OCI-LY7 (cell line): ENCODE results near the gene ICE1. TPM values are rescaled to one million over a fixed set of nuclear protein-coding genes. Genes with fewer than 3 reads are reported as not detected.

Source experiments
- BruUV-seq: library from RNA; stranded (reverse); fragments of 400-500 nt; replicated peaks from 2 replicates; lab custom pipeline; 2021; lab: Mats Ljungman, UMichigan
- CTCF ChIA-PET: fragments of 300-600 bp; sonication (Branson Sonifier 250); formaldehyde crosslinking; loops from one replicate; lab custom pipeline; 2022; ENCODE audit warnings: antibody characterized with exemption; ENCODE audit not compliant: unreplicated experiment; lab: Charles Lee
- POLR2A ChIA-PET: fragments of 300-600 bp; sonication (Branson Sonifier 250); formaldehyde crosslinking; loops from one replicate; lab custom pipeline; 2022; ENCODE audit warnings: antibody characterized with exemption; lab: Charles Lee
- DNase-seq: peaks from one replicate; pipeline ENCODE4 v3.0.0-alpha.2; 2015; ENCODE audit warnings: low spot score
- H2AFZ ChIP-seq: fragments of 200-600 bp; sonication (generic), shearing (Covaris generic); 2 replicates; pipeline ENCODE4 v1.6.1; 2014; ENCODE audit warnings: mild to moderate bottlenecking, antibody characterized with exemption, low read length, moderate library complexity
- H3K27ac ChIP-seq: fragments of 200-600 bp; sonication (generic); 2 replicates; pipeline ENCODE4 v1.5.1; 2014; ENCODE audit warnings: mixed run types, low read depth, mild to moderate bottlenecking, moderate library complexity, low read length, inconsistent platforms; ENCODE audit not compliant: poor library complexity, severe bottlenecking
- H3K36me3 ChIP-seq: fragments of 200-600 bp; sonication (generic); 2 replicates; pipeline ENCODE4 v1.6.1; 2014; ENCODE audit warnings: mild to moderate bottlenecking, antibody characterized with exemption, low read length, moderate library complexity, mixed read lengths; ENCODE audit not compliant: insufficient read depth
- H3K4me1 ChIP-seq: fragments of 200-600 bp; sonication (generic); 2 replicates; pipeline ENCODE4 v1.5.1; 2014; ENCODE audit warnings: mild to moderate bottlenecking, low read length; ENCODE audit not compliant: insufficient read depth, poor library complexity, severe bottlenecking
- H3K4me2 ChIP-seq: fragments of 200-600 bp; sonication (generic); 2 replicates; pipeline ENCODE4 v1.6.1; 2014; ENCODE audit warnings: mild to moderate bottlenecking, low read length
- H3K4me3 ChIP-seq: fragments of 200-600 bp; sonication (generic); 2 replicates; pipeline ENCODE4 v1.5.1; 2014; ENCODE audit warnings: mild to moderate bottlenecking, low read depth, low read length; ENCODE audit not compliant: poor library complexity, severe bottlenecking
- H3K79me2 ChIP-seq: fragments of 200-600 bp; sonication (generic); 2 replicates; pipeline ENCODE4 v1.6.1; 2016; ENCODE audit warnings: low read depth, mild to moderate bottlenecking, low read length, moderate library complexity, mixed read lengths; ENCODE audit not compliant: insufficient read depth
- H3K9me2 ChIP-seq: fragments of 200-600 bp; sonication (generic); 2 replicates; pipeline ENCODE4 v1.6.1; 2016; ENCODE audit warnings: mild to moderate bottlenecking, low read length, mixed read lengths; ENCODE audit not compliant: insufficient read depth
- H3K9me3 ChIP-seq: fragments of 200-600 bp; sonication (generic); 2 replicates; pipeline ENCODE4 v1.6.1; 2014; ENCODE audit warnings: mild to moderate bottlenecking, mixed run types, low read length, mixed read lengths
- H4K20me1 ChIP-seq: fragments of 200-600 bp; sonication (generic); 2 replicates; pipeline ENCODE4 v1.6.1; 2014; ENCODE audit warnings: mild to moderate bottlenecking, antibody characterized with exemption, low read length, moderate library complexity, mixed read lengths; ENCODE audit not compliant: insufficient read depth
- CTCF ChIP-seq: fragments of 200-600 bp; sonication (generic); conservative IDR thresholded peaks from 2 replicates; pipeline ENCODE4 v1.5.1; 2014; ENCODE audit warnings: mild to moderate bottlenecking, antibody characterized with exemption, low read length, moderate library complexity, mixed read lengths
- EZH2phosphoT487 ChIP-seq: fragments of 200-600 bp; sonication (generic); IDR thresholded peaks from 2 replicates; pipeline ENCODE4 v1.6.1; 2018; ENCODE audit warnings: low read depth, borderline replicate concordance, mild to moderate bottlenecking, mixed run types, antibody characterized with exemption, low read length, moderate library complexity, mixed read lengths
- intact Hi-C: fragments of 100-400 bp; cut with micrococcal nuclease; formaldehyde crosslinking; loops from one replicate; pipeline ENCODE4 v1.10.0; 2022; ENCODE audit not compliant: unreplicated experiment
- total RNA-seq, 2 experiments: library from RNA; depleted of rRNA in 1 of 2; stranded (reverse); fragments of >200 nt in 1 of 2; shearing (Covaris generic) in 1 of 2; gene quantifications; 2 replicates each; pipeline ENCODE4 v1.2.3, GENCODE V29; 2014 to 2022

Gene ICE1
- total RNA-seq, 2 experiments from 2014 or later: 25.2 to 28.0 TPM

DNA sequence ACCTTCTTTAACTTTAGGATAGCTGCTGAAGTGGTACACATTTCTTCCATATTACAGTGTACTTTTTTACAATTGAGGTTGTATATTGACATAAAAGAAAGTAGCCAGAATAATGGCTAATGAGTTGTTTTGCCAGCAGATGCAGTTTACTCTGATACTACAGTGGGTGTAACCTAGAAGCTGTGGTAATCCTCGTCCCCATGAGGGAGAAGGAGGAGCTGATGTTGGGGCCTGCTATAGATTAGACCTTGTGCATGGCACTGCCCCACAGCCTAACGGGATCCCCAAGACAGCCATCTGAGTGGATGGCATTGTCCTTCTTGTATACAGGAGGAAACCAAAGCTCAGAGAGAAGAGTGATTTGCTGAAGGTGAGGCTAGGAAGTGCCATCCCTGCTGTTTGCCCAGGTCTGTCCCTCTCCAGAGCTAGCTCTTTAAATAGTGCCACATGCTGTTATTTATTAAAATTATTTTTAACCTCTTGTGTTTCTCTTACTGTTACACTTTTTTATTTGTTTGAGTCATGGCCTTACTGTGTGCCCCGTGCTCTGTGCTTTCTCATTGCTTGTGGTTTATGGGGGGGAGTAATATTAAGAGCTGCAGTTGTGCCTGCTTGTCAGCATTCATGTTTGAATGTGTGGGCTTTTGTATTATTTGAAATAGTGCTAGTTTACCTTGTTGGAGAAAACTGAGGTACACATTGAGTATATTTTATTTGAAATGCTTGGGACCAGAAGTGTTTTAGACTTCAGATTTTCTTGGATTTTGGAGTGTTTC, 65.3 kb downstream of the ICE1 start:
- H3K36me3 ChIP-seq: peaks cover 24% of the 10 kb centered on the region
- TF ChIP-seq EZH2phosphoT487 (no peak), CTCF (no peak)
- BruUV-seq: no TSS peak

DNA sequence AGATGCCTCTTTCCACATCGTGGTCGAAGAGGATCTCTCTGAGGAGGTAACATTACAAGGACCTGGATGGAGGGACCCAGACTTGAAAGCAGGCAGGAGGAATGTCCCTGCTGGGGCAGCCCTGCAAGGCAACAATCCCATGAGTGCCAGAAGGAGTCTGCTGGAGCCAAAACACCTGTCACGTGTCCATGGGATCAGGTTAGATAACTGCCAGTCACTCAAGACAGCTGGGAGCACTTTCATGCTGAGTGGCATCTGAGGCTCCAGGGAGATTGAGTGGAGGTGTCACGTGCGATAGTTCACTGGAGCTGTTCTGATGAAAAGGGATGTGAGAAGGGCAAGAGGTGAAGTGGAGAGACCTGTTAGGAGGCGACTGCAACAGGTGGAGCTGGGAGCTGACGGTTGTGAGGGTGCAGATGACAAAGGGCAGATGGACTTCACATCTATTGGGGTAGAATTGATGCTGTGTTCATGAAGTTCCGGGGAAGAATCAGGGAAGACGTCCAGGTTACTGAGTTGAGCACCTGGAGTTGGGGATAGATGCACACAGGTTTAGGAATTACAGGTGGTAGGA, 68.4 kb downstream of the ICE1 start:
- Histone ChIP-seq H4K20me1 (no peaks in the 10 kb centered on the region; the same call in 1 of the 2 replicates), H3K79me2 (no peaks in the 10 kb centered on the region), H2AFZ (no peak overlapping the region), H3K36me3 (peaks cover 21% of the 10 kb centered on the region; the same call in 1 of the 2 replicates), H3K27ac (no peak overlapping the region), H3K4me3 (no peak overlapping the region), H3K4me2 (no peak overlapping the region), H3K4me1 (peaks cover 4% of the 10 kb centered on the region), H3K9me3 (no peaks in the 10 kb centered on the region), H3K9me2 (no peaks in the 10 kb centered on the region)
- no peak for TF ChIP-seq CTCF
- no peak for TF ChIP-seq EZH2phosphoT487
- intact Hi-C loops: loop anchor here (10.0 kb wide), 1 partner anchor 804 kb away; no protein-coding TSS in a partner anchor
- CTCF ChIA-PET: no interaction called here
- BruUV-seq: no TSS peak
- POLR2A ChIA-PET: interaction anchor here (1.0 kb wide), 1 partner anchor 32 kb away, joined by 3 read pairs; no protein-coding TSS in a partner anchor
- no peak for DNase-seq

More for the DNA sequence above, 65.3 kb downstream of the ICE1 start:
- Histone ChIP-seq H3K79me2 (no peaks in the 10 kb centered on the region), H4K20me1 (no peaks in the 10 kb centered on the region; the same call in 1 of the 2 replicates), H3K4me3 (no peak overlapping the region), H3K27ac (no peak overlapping the region), H3K4me1 (no peaks in the 10 kb centered on the region), H3K9me2 (no peaks in the 10 kb centered on the region), H2AFZ (no peak overlapping the region), H3K9me3 (no peaks in the 10 kb centered on the region), H3K4me2 (no peak overlapping the region)
- intact Hi-C loops: no loop called here
- ChIA-PET CTCF (no interaction called here), POLR2A (interaction anchor here (0.5 to 0.8 kb wide), 3 partner anchors 8 to 1089 kb away, joined by 3 to 4 read pairs (median 3); no protein-coding TSS in a partner anchor)
- DNase-seq: no peak
